Spleen (tissue), 11 donors: ENCODE results near the gene PRCD. TPM values are rescaled to one million over a fixed set of nuclear protein-coding genes. Genes with fewer than 3 reads are reported as not detected.

Source experiments
- DNase-seq: peaks from one replicate; pipeline ENCODE4 v3.0.0-alpha.2; 2020
- H3K27ac ChIP-seq, 8 donors: fragments of 200-600 bp; sonication (generic) in 7 of 8; 1 replicate in 4 of 8; 2 replicates in 4 of 8; pipeline versions ENCODE4 v1.5.0 to v1.8.0; 2016 to 2021; ENCODE audit warnings: inconsistent platforms in 4 of 8, mild to moderate bottlenecking in 4 of 8, moderate library complexity in 1 of 8
- H3K27me3 ChIP-seq, 7 donors: fragments of 200-600 bp; sonication (generic) in 6 of 7; replicated peaks in 1 of 7; 1 replicate in 4 of 7; 2 replicates in 3 of 7; pipeline versions ENCODE4 v1.5.0 to v1.8.0; 2016 to 2021; ENCODE audit warnings: inconsistent platforms in 3 of 7, mild to moderate bottlenecking in 1 of 7
- H3K36me3 ChIP-seq, 6 donors: fragments of 200-600 bp; sonication (generic) in 5 of 6; 1 replicate in 4 of 6; 2 replicates in 2 of 6; pipeline versions ENCODE4 v1.5.0 to v1.8.0; 2016 to 2021; ENCODE audit warnings: inconsistent platforms in 2 of 6
- H3K4me1 ChIP-seq, 6 donors: fragments of 200-600 bp; sonication (generic) in 5 of 6; 1 replicate in 3 of 6; 2 replicates in 3 of 6; pipeline versions ENCODE4 v1.5.0 to v1.8.0; 2016 to 2021; ENCODE audit warnings: inconsistent platforms in 3 of 6
- H3K4me3 ChIP-seq, 8 donors: fragments of 200-600 bp; sonication (generic) in 7 of 8; 1 replicate in 4 of 8; 2 replicates in 4 of 8; pipeline versions ENCODE4 v1.5.0 to v1.8.0; 2016 to 2021; ENCODE audit warnings: inconsistent platforms in 4 of 8, mild to moderate bottlenecking in 4 of 8, moderate library complexity in 2 of 8
- H3K9me3 ChIP-seq, 8 donors: fragments of 200-600 bp; sonication (generic) in 7 of 8; 1 replicate in 4 of 8; 2 replicates in 4 of 8; pipeline versions ENCODE4 v1.5.0 to v1.8.0; 2016 to 2021; ENCODE audit warnings: inconsistent platforms in 4 of 8
- CTCF ChIP-seq, 11 experiments: fragments of 200-600 bp in 7 of 11; fragments of 450-650 bp in 4 of 11; sonication (generic) in 4 of 11; IDR thresholded peaks in 8 of 11; conservative IDR thresholded peaks in 3 of 11; 1 replicate in 7 of 11; 2 replicates in 4 of 11; pipeline versions ENCODE4 v1.4.0 to v1.8.0; 2016 to 2021; ENCODE audit warnings: antibody characterized with exemption in 11 of 11, inconsistent platforms in 4 of 11, mild to moderate bottlenecking in 1 of 11
- POLR2A ChIP-seq, 3 donors: fragments of 450-650 bp; IDR thresholded peaks; one replicate each; pipeline ENCODE4 v1.5.1; 2017; ENCODE audit warnings: antibody characterized with exemption in 3 of 3, mild to moderate bottlenecking in 1 of 3
- POLR2AphosphoS5 ChIP-seq, 3 donors: sonication (generic); formaldehyde crosslinking; IDR thresholded peaks; one replicate each; pipeline ENCODE4 v1.5.1; 2017; ENCODE audit warnings: antibody characterized with exemption in 3 of 3
- WGBS, 5 donors: extraction: QIAGEN DNeasy Blood & Tissue Kit in 3 of 5; methylation state at CpG; one replicate each; pipeline versions ENCODE4 v1.1.5 to v1.1.7; 2013 to 2018; 5-methylcytosine and 5-hydroxymethylcytosine counted together
- intact Hi-C: fragments of 100-400 bp; cut with DNase I; formaldehyde crosslinking; loops from one replicate; pipeline ENCODE4 v1.15.0; 2023; ENCODE audit warnings: low total_unique reads
- polyA plus RNA-seq, 3 donors: library from polyadenylated mRNA; stranded (reverse); fragments of 200-250 nt; gene quantifications; one replicate each; pipeline ENCODE4 v1.2.1, GENCODE V29; 2013
- total RNA-seq, 7 donors: library from RNA; depleted of rRNA in 3 of 7; stranded (reverse); fragments of >200 nt in 3 of 7; fragmentation: NEBNext Ultra II Directional in 4 of 7; extraction: Animal tissue kit (Norgen Biotek cat#: 25700) in 4 of 7; gene quantifications; one replicate each; pipeline versions ENCODE4 v1.1.0 to v1.2.1, GENCODE V29; 2016 to 2021
- donor health status: healthy with polysubstance abuse.
- donor health status: DM: no; HTN: no; CAD: no; lungs with moderate emphysema.
- donor health status: DM: no; HTN: no; CAD: no.
- donor health status: Bipolar disorder and iron deficiency.
- donor health status: healthy.
- donor health status: DM: no; HTN: no; CAD: no.
- donor health status: DM: yes; HTN: yes; CAD: no.

Gene PRCD
- total and polyA plus RNA-seq, 10 donors, result 3.5 to 54.1 (median 11.8) TPM

- Histone ChIP-seq H3K36me3 (no peaks in the 10 kb centered on the region), H3K4me3 (peak within 1 kb of the TSS; percentile 19 to 72 (median 40)), H3K27ac (peak within 1 kb of the TSS in 6 of 8 donors; percentile 61 to 73 (median 66)), H3K27me3 (peaks cover 0 to 60% (median 22%) of the 10 kb centered on the region in 7 donors), H3K4me1 (peaks cover 3 to 70% (median 42%) of the 10 kb centered on the region in 6 donors), H3K9me3 (no peaks in the 10 kb centered on the region)
- TF ChIP-seq POLR2A (IDR thresholded peaks at IDR 0.05), result no peak
- no peak for TF ChIP-seq CTCF (IDR thresholded peaks at IDR 0.05 in 8 of 11, conservative IDR thresholded peaks at IDR 0.05 in 3 of 11)
- TF ChIP-seq POLR2AphosphoS5 (IDR thresholded peaks at IDR 0.05), result no peak
- intact Hi-C loops, result no loop called here
- peak; percentile 78 for DNase-seq
- 1% methylated on average over 35 to 95 of the region's 95 CpGs for WGBS, 5 donors
Measured at GRCh38 chr17:76537578-76538280, 2.1 kb upstream of the PRCD start, which contains the start of gene CYGB. Gene CYGB, minus strand, starts transcription at chr17:76537709. Its CDS starts 167 bp downstream, at chr17:76537542.

- TF ChIP-seq POLR2AphosphoS5 (IDR thresholded peaks at IDR 0.05) (peak in 2 of 3 donors; percentile 20 to 24), POLR2A (IDR thresholded peaks at IDR 0.05) (no peak)
- DNase-seq, result peak; percentile 70
- intact Hi-C loops, result no loop called here
- 17 to 40% (median 21%) methylated on average over 4 to 37 of the region's 37 CpGs for WGBS, 5 donors
- Histone ChIP-seq H3K36me3 (no peaks in the 10 kb centered on the region), H3K27me3 (peaks cover 0 to 65% (median 22%) of the 10 kb centered on the region in 7 donors), H3K4me1 (peaks cover 3 to 77% (median 45%) of the 10 kb centered on the region in 6 donors), H3K9me3 (no peaks in the 10 kb centered on the region), H3K4me3 (peak overlapping the region; percentile 19 to 72 (median 40)), H3K27ac (peak overlapping the region in 6 of 8 donors; percentile 61 to 73 (median 66))
Measured at GRCh38 chr17:76538281-76538931, 1.4 kb upstream of the PRCD start.

- H3K4me3 ChIP-seq, result peak overlapping the region in 1 of 8 donors; percentile 72
- H3K27ac ChIP-seq, result peak overlapping the region in 5 of 8 donors; percentile 61 to 73 (median 67)
- peaks cover 0 to 68% (median 22%) of the 10 kb centered on the region in 7 donors for H3K27me3 ChIP-seq
- H3K36me3 ChIP-seq, result no peaks in the 10 kb centered on the region
- no peak for DNase-seq
- H3K9me3 ChIP-seq, result no peaks in the 10 kb centered on the region
- H3K4me1 ChIP-seq, result peaks cover 6 to 84% (median 52%) of the 10 kb centered on the region in 6 donors
- intact Hi-C loops, result no loop called here
- WGBS, 5 donors, result 87 to 96% (median 89%) methylated on average over 8 to 9 of the region's 9 CpGs
- TF ChIP-seq POLR2AphosphoS5 (IDR thresholded peaks at IDR 0.05), result no peak
Measured at GRCh38 chr17:76538941-76539570, 788 bp upstream of the PRCD start.

- WGBS, 5 donors, result 17 to 22% (median 21%) methylated on average over 20 to 27 of the region's 27 CpGs
- peak overlapping the region in 5 of 8 donors; percentile 27 to 67 (median 45) for H3K27ac ChIP-seq
- H3K27me3 ChIP-seq, result peaks cover 0 to 77% (median 22%) of the 10 kb centered on the region in 7 donors
- peak; percentile 88 for DNase-seq
- no peaks in the 10 kb centered on the region for H3K9me3 ChIP-seq
- H3K36me3 ChIP-seq, result no peaks in the 10 kb centered on the region
- peak in 4 of 11 experiments; percentile 24 to 38 (median 32) for TF ChIP-seq CTCF (IDR thresholded peaks at IDR 0.05 in 8 of 11, conservative IDR thresholded peaks at IDR 0.05 in 3 of 11)
- TF ChIP-seq POLR2AphosphoS5 (IDR thresholded peaks at IDR 0.05), result peak; percentile 50 to 68 (median 67)
- TF ChIP-seq POLR2A (IDR thresholded peaks at IDR 0.05), result no peak
- intact Hi-C loops, result no loop called here
- H3K4me3 ChIP-seq, result peak overlapping the region in 4 of 8 donors; percentile 13 to 55 (median 30)
- H3K4me1 ChIP-seq, result peaks cover 16 to 90% (median 66%) of the 10 kb centered on the region in 6 donors
Measured at GRCh38 chr17:76540381-76541300, 797 bp downstream of the PRCD start.
